K562 (cell line): ENCODE measurements around the gene PRSS8. TPM values are rescaled to one million over a fixed set of nuclear protein-coding genes. Genes with fewer than 3 reads are reported as not detected.

ENCODE experiments used
- ARNT ChIP-seq, 2 experiments: fragments of 450-650 bp; IDR thresholded peaks; 2 replicates each; pipeline ENCODE4 v1.6.1; 2016; ENCODE audit warnings: mild to moderate bottlenecking in 1 of 2
- BHLHE40 ChIP-seq: IDR thresholded peaks from 2 replicates; pipeline ENCODE4 v1.6.1; 2011; ENCODE audit warnings: low read length, improper control_type of control experiment
- CREB1 ChIP-seq, 2 experiments: sonication (generic) in 1 of 2; formaldehyde crosslinking in 1 of 2; IDR thresholded peaks; 2 replicates each; pipeline versions ENCODE4 v1.6.1 to v1.8.0; 2012 to 2022; ENCODE audit warnings: inconsistent platforms in 1 of 2, mild to moderate bottlenecking in 1 of 2, missing genetic modification reagents in 1 of 2, moderate library complexity in 1 of 2
- CREBBP ChIP-seq: IDR thresholded peaks from one replicate; pipeline ENCODE4 v1.6.1; 2012; ENCODE audit warnings: low read depth, mild to moderate bottlenecking, control low read depth, inconsistent platforms, low read length
- DACH1 ChIP-seq: fragments of 450-650 bp; IDR thresholded peaks from 2 replicates; pipeline ENCODE4 v1.6.1; 2018; ENCODE audit not compliant: partially characterized antibody
- FOXM1 ChIP-seq, 2 experiments: fragments of 450-650 bp in 1 of 2; sonication (generic) in 1 of 2; formaldehyde crosslinking in 1 of 2; IDR thresholded peaks; 2 replicates each; pipeline versions ENCODE4 v1.6.1 to v1.9.0; 2017 to 2022; ENCODE audit warnings: low read depth in 2 of 2, mild to moderate bottlenecking in 2 of 2, missing genetic modification reagents in 1 of 2, moderate library complexity in 1 of 2
- GTF2E2 ChIP-seq: fragments of 200-800 bp; sonication (Bioruptor generic); IDR thresholded peaks from 2 replicates; pipeline ENCODE4 v1.6.1; 2016; ENCODE audit warnings: missing genetic modification characterization, missing compliant biosample characterization
- HCFC1 ChIP-seq: IDR thresholded peaks from 2 replicates; pipeline ENCODE4 v1.6.1; 2012; ENCODE audit warnings: low read depth, low read length, improper control_type of control experiment
- KDM4B ChIP-seq, 2 experiments: fragments of 450-650 bp in 1 of 2; sonication (generic) in 1 of 2; IDR thresholded peaks; 2 replicates each; pipeline ENCODE4 v1.6.1; 2016 to 2017; ENCODE audit warnings: borderline replicate concordance in 2 of 2, antibody characterized with exemption in 1 of 2, low read depth in 1 of 2, mild to moderate bottlenecking in 1 of 2
- SIN3A ChIP-seq, 2 experiments: fragments of 150-350 bp in 1 of 2; IDR thresholded peaks; 2 replicates each; pipeline ENCODE4 v1.6.1; 2011 to 2016; ENCODE audit warnings: borderline replicate concordance in 2 of 2, low read depth in 2 of 2, low read length in 2 of 2, mild to moderate bottlenecking in 2 of 2, moderate library complexity in 2 of 2; ENCODE audit not compliant: control insufficient read depth in 1 of 2
- SREBF2 ChIP-seq: sonication (generic); formaldehyde crosslinking; IDR thresholded peaks from 2 replicates; pipeline ENCODE4 v1.4.0; 2020; ENCODE audit warnings: mild to moderate bottlenecking, missing genetic modification reagents
- ZNF143 ChIP-seq: sonication (generic); formaldehyde crosslinking; IDR thresholded peaks from 2 replicates; pipeline ENCODE4 v1.9.0; 2022; ENCODE audit warnings: mild to moderate bottlenecking, missing genetic modification reagents
- polyA plus RNA-seq, 8 experiments: library from polyadenylated mRNA; depleted of rRNA in 4 of 8; stranded (reverse) in 5 of 8; unstranded in 3 of 8; fragments of >200 nt; fragmentation: Nextera tagmentation in 2 of 8; fragmentation: Illumina TruSeq in 1 of 8; extraction: Ambion mirVana in 2 of 8; extraction: Trizol in 1 of 8; gene quantifications; 2 replicates each; pipeline versions ENCODE4 v1.2.1 to v1.2.3, GENCODE V29; 2011 to 2014; ENCODE audit warnings: inconsistent platforms in 1 of 8, missing spikeins in 1 of 8
- total RNA-seq, 7 experiments: library from RNA; depleted of rRNA in 6 of 7; stranded (reverse); fragments of >200 nt in 6 of 7; fragmentation: Illumina TruSeq in 2 of 7; extraction: Trizol in 2 of 7; gene quantifications; 2 replicates each; pipeline versions ENCODE4 v1.2.1 to v1.2.3, GENCODE V29; 2011 to 2021; ENCODE audit warnings: low replicate concordance in 1 of 7
- TF ChIP-seq, protein P1 (sequence below): fragments of 250-450 bp; sonication (Bioruptor Pico); IDR thresholded peaks from 2 replicates; pipeline ENCODE4 v1.9.0; 2021; ENCODE audit warnings: mild to moderate bottlenecking, inconsistent platforms
- TF ChIP-seq, protein P2 (sequence below): fragments of 450-650 bp; IDR thresholded peaks from 2 replicates; pipeline ENCODE4 v1.6.1; 2016; ENCODE audit warnings: borderline replicate concordance
- TF ChIP-seq, protein P3 (sequence below), 2 experiments: fragments of 450-650 bp; conservative IDR thresholded peaks; 2 replicates each; pipeline ENCODE4 v1.6.1; 2017; ENCODE audit warnings: mild to moderate bottlenecking in 2 of 2, moderate library complexity in 2 of 2
- TF ChIP-seq, protein P4 (sequence below): fragments of 450-650 bp; IDR thresholded peaks from 2 replicates; pipeline ENCODE4 v1.6.1; 2018; ENCODE audit not compliant: partially characterized antibody

PRSS8 gene
- total and polyA plus RNA-seq, 9 of the 15 experiments (the other 6 are each of a cell fraction or from before 2014, with no cell fraction given): 0.25 to 3.9 (median 1.3) TPM; not detected in 1

DNA sequence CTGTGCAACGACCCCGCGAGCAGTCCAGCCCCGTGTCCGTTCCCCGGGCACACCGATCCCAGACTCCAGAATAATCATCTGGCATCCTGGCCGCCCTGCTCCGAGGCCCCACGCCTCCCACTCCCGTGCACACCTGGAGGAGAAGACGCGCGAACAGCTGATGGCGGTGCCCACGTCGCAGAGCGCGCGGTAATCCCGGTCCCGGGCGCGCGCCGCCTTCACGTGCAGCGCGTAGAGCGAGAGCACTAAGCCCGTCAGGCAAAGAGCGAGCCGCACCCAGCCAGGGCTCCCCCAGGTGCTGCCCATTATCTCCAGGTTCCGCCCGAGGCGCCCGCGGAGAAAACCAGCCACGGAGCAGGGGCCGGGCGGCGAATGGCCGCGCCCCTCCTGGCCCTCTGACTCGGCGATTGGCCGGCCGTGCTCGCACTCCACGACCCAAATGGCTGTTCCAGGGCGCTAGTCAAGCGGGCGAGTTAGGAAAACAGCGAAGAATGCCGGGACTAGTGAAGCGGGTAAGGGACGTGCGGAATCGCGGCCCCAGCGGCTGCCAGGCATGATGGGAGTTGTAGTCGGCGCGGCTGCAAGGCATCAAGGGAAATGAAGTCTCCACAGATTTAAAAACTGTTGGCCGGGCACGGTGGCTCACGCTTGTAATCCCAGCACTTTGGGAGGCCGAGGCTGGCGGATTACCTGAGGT lies 41.0 kb downstream of the PRSS8 start, which contains the start of gene VKORC1 (continued):
- TF ChIP-seq, protein P1, sequence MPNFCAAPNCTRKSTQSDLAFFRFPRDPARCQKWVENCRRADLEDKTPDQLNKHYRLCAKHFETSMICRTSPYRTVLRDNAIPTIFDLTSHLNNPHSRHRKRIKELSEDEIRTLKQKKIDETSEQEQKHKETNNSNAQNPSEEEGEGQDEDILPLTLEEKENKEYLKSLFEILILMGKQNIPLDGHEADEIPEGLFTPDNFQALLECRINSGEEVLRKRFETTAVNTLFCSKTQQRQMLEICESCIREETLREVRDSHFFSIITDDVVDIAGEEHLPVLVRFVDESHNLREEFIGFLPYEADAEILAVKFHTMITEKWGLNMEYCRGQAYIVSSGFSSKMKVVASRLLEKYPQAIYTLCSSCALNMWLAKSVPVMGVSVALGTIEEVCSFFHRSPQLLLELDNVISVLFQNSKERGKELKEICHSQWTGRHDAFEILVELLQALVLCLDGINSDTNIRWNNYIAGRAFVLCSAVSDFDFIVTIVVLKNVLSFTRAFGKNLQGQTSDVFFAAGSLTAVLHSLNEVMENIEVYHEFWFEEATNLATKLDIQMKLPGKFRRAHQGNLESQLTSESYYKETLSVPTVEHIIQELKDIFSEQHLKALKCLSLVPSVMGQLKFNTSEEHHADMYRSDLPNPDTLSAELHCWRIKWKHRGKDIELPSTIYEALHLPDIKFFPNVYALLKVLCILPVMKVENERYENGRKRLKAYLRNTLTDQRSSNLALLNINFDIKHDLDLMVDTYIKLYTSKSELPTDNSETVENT (CRISPR knock-in tag): peak; percentile 16; the same call in 1 of the 2 replicates
- TF ChIP-seq ZNF143 (CRISPR knock-in tag) (peak; percentile 94), CREBBP (no peak), KDM4B (IDR thresholded peaks at IDR 0.05; ENCODE audit: borderline replicate concordance in 2 of 2, low read depth in 1 of 2) (no peak), SIN3A (IDR thresholded peaks at IDR 0.05; ENCODE audit: borderline replicate concordance in 2 of 2, control insufficient read depth in 1 of 2, low read depth in 2 of 2, low read length in 2 of 2) (peak in 1 of 2 experiments; percentile 75; a peak in 1 of 4 replicates), FOXM1 (IDR thresholded peaks at IDR 0.05; ENCODE audit: low read depth) (0 out of 2 replicates have a peak, but pooled peaks have one; percentile 8), FOXM1 (CRISPR knock-in tag; IDR thresholded peaks at IDR 0.05; ENCODE audit: low read depth) (no peak), SREBF2 (no peak), ARNT (IDR thresholded peaks at IDR 0.05) (peak in 1 of 2 experiments; percentile 85; a peak in 1 of 4 replicates), GTF2E2 (tag) (0 out of 2 replicates have a peak, but pooled peaks have one; percentile 53), DACH1 (peak; percentile 85), BHLHE40 (peak; percentile 88), HCFC1 (peak; percentile 92), CREB1 (IDR thresholded peaks at IDR 0.05) (peak; percentile 40; the same call in 1 of the 2 replicates), CREB1 (CRISPR knock-in tag; IDR thresholded peaks at IDR 0.05) (peak; percentile 59)
- TF ChIP-seq, protein P2, sequence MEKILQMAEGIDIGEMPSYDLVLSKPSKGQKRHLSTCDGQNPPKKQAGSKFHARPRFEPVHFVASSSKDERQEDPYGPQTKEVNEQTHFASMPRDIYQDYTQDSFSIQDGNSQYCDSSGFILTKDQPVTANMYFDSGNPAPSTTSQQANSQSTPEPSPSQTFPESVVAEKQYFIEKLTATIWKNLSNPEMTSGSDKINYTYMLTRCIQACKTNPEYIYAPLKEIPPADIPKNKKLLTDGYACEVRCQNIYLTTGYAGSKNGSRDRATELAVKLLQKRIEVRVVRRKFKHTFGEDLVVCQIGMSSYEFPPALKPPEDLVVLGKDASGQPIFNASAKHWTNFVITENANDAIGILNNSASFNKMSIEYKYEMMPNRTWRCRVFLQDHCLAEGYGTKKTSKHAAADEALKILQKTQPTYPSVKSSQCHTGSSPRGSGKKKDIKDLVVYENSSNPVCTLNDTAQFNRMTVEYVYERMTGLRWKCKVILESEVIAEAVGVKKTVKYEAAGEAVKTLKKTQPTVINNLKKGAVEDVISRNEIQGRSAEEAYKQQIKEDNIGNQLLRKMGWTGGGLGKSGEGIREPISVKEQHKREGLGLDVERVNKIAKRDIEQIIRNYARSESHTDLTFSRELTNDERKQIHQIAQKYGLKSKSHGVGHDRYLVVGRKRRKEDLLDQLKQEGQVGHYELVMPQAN: peak; percentile 78; the same call in 1 of the 2 replicates
- TF ChIP-seq, protein P3, sequence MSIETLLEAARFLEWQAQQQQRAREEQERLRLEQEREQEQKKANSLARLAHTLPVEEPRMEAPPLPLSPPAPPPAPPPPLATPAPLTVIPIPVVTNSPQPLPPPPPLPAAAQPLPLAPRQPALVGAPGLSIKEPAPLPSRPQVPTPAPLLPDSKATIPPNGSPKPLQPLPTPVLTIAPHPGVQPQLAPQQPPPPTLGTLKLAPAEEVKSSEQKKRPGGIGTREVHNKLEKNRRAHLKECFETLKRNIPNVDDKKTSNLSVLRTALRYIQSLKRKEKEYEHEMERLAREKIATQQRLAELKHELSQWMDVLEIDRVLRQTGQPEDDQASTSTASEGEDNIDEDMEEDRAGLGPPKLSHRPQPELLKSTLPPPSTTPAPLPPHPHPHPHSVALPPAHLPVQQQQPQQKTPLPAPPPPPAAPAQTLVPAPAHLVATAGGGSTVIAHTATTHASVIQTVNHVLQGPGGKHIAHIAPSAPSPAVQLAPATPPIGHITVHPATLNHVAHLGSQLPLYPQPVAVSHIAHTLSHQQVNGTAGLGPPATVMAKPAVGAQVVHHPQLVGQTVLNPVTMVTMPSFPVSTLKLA (conservative IDR thresholded peaks at IDR 0.05): peak; percentile 73 to 89
- TF ChIP-seq, protein P4, sequence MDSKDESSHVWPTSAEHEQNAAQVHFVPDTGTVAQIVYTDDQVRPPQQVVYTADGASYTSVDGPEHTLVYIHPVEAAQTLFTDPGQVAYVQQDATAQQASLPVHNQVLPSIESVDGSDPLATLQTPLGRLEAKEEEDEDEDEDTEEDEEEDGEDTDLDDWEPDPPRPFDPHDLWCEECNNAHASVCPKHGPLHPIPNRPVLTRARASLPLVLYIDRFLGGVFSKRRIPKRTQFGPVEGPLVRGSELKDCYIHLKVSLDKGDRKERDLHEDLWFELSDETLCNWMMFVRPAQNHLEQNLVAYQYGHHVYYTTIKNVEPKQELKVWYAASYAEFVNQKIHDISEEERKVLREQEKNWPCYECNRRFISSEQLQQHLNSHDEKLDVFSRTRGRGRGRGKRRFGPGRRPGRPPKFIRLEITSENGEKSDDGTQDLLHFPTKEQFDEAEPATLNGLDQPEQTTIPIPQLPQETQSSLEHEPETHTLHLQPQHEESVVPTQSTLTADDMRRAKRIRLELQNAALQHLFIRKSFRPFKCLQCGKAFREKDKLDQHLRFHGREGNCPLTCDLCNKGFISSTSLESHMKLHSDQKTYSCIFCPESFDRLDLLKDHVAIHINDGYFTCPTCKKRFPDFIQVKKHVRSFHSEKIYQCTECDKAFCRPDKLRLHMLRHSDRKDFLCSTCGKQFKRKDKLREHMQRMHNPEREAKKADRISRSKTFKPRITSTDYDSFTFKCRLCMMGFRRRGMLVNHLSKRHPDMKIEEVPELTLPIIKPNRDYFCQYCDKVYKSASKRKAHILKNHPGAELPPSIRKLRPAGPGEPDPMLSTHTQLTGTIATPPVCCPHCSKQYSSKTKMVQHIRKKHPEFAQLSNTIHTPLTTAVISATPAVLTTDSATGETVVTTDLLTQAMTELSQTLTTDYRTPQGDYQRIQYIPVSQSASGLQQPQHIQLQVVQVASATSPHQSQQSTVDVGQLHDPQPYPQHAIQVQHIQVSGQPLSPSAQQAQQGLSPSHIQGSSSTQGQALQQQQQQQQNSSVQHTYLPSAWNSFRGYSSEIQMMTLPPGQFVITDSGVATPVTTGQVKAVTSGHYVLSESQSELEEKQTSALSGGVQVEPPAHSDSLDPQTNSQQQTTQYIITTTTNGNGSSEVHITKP: peak; percentile 16
